Subcutaneous abdominal adipose tissue (tissue), 5 donors: ENCODE data around the gene CDYL.

ENCODE experiments used
- H3K27ac ChIP-seq: one replicate; pipeline ENCODE4 v1.7.0; 2013; ENCODE audit warnings: low read depth, mild to moderate bottlenecking, inconsistent platforms, low read length, moderate library complexity
- H3K27me3 ChIP-seq, 5 donors: one replicate each; pipeline ENCODE4 v1.7.0; 2013; ENCODE audit warnings: low read length in 5 of 5, inconsistent platforms in 1 of 5; ENCODE audit not compliant: control insufficient read depth in 5 of 5, insufficient read depth in 4 of 5
- H3K36me3 ChIP-seq, 5 donors: one replicate each; pipeline ENCODE4 v1.7.0; 2013; ENCODE audit warnings: low read length in 5 of 5; ENCODE audit not compliant: control insufficient read depth in 5 of 5, insufficient read depth in 5 of 5
- H3K4me1 ChIP-seq, 5 donors: one replicate each; pipeline ENCODE4 v1.7.0; 2013; ENCODE audit warnings: low read length in 5 of 5, mild to moderate bottlenecking in 3 of 5, moderate library complexity in 1 of 5; ENCODE audit not compliant: control insufficient read depth in 5 of 5, insufficient read depth in 5 of 5
- H3K4me3 ChIP-seq, 5 donors: one replicate each; pipeline ENCODE4 v1.7.0; 2013; ENCODE audit warnings: low read length in 5 of 5, low read depth in 1 of 5
- H3K9ac ChIP-seq, 5 donors: one replicate each; pipeline ENCODE4 v1.7.0; 2013; ENCODE audit warnings: low read length in 5 of 5, mild to moderate bottlenecking in 4 of 5, moderate library complexity in 3 of 5
- H3K9me3 ChIP-seq, 5 donors: one replicate each; pipeline ENCODE4 v1.7.0; 2013; ENCODE audit warnings: low read length in 5 of 5; ENCODE audit not compliant: control insufficient read depth in 5 of 5
- donor health status: healthy.
- donor health status: healthy.
- donor health status: healthy.
- donor health status: healthy.
- donor health status: healthy.

The CDYL gene

GRCh38 chr6:4948781-4949450 is 172.7 kb downstream of the CDYL start:
- Histone ChIP-seq H3K4me1 (peaks cover 0 to under 1% (median 0%) of the 10 kb centered on the region in 5 donors), H3K4me3 (no peak overlapping the region), H3K27ac (no peak overlapping the region), H3K9ac (no peak overlapping the region), H3K9me3 (no peaks in the 10 kb centered on the region), H3K36me3 (peaks cover 0 to 70% (median 60%) of the 10 kb centered on the region in 5 donors), H3K27me3 (no peaks in the 10 kb centered on the region)

GRCh38 chr6:4950076-4950475 is 173.9 kb downstream of the CDYL start:
- Histone ChIP-seq H3K9ac (no peak overlapping the region), H3K36me3 (peaks cover 0 to 68% (median 51%) of the 10 kb centered on the region in 5 donors), H3K4me3 (no peak overlapping the region), H3K27ac (no peak overlapping the region), H3K9me3 (no peaks in the 10 kb centered on the region), H3K27me3 (no peaks in the 10 kb centered on the region), H3K4me1 (no peaks in the 10 kb centered on the region)

GRCh38 chr6:4950836-4951533 is 174.8 kb downstream of the CDYL start:
- Histone ChIP-seq H3K9me3 (no peaks in the 10 kb centered on the region), H3K4me3 (no peak overlapping the region), H3K27ac (no peak overlapping the region), H3K27me3 (no peaks in the 10 kb centered on the region), H3K9ac (no peak overlapping the region), H3K36me3 (peaks cover 0 to 64% (median 45%) of the 10 kb centered on the region in 5 donors), H3K4me1 (no peaks in the 10 kb centered on the region)

GRCh38 chr6:4953440-4953839 is 177.2 kb downstream of the CDYL start:
- H3K36me3 ChIP-seq: peaks cover 2 to 50% (median 39%) of the 10 kb centered on the region in 5 donors
- no peak overlapping the region for H3K4me3 ChIP-seq
- H3K27me3 ChIP-seq: no peaks in the 10 kb centered on the region
- no peak overlapping the region for H3K27ac ChIP-seq
- H3K9me3 ChIP-seq: no peaks in the 10 kb centered on the region
- no peak overlapping the region for H3K9ac ChIP-seq
- peaks cover 0 to 8% (median 4%) of the 10 kb centered on the region in 5 donors for H3K4me1 ChIP-seq

- peaks cover 0 to 8% (median 4%) of the 10 kb centered on the region in 5 donors for H3K4me1 ChIP-seq
- H3K27me3 ChIP-seq: no peaks in the 10 kb centered on the region
- H3K27ac ChIP-seq: no peak overlapping the region
- no peak overlapping the region for H3K9ac ChIP-seq
- H3K36me3 ChIP-seq: peaks cover 2 to 30% (median 22%) of the 10 kb centered on the region in 5 donors
- no peaks in the 10 kb centered on the region for H3K9me3 ChIP-seq
- no peak overlapping the region for H3K4me3 ChIP-seq
Measured at GRCh38 chr6:4956625-4957024, 180.4 kb downstream of the CDYL start.

- no peak overlapping the region for H3K27ac ChIP-seq
- no peaks in the 10 kb centered on the region for H3K9me3 ChIP-seq
- H3K27me3 ChIP-seq: no peaks in the 10 kb centered on the region
- H3K4me1 ChIP-seq: peaks cover 0 to 8% (median 4%) of the 10 kb centered on the region in 5 donors
- H3K9ac ChIP-seq: no peak overlapping the region
- no peak overlapping the region for H3K4me3 ChIP-seq
- H3K36me3 ChIP-seq: peaks cover 2 to 22% (median 16%) of the 10 kb centered on the region in 5 donors
Measured at GRCh38 chr6:4957521-4958231, 181.5 kb downstream of the CDYL start.

- Histone ChIP-seq H3K4me1 (peaks cover 0 to 8% (median 4%) of the 10 kb centered on the region in 5 donors), H3K36me3 (peaks cover 2 to 17% (median 12%) of the 10 kb centered on the region in 5 donors), H3K4me3 (no peak overlapping the region), H3K9ac (no peak overlapping the region), H3K27me3 (no peaks in the 10 kb centered on the region), H3K27ac (no peak overlapping the region), H3K9me3 (no peaks in the 10 kb centered on the region)
Measured at GRCh38 chr6:4958624-4959023, 182.4 kb downstream of the CDYL start.

GRCh38 chr6:4961322-4962168 is 185.3 kb downstream of the CDYL start:
- Histone ChIP-seq H3K9ac (no peak overlapping the region), H3K27me3 (no peaks in the 10 kb centered on the region), H3K4me3 (no peak overlapping the region), H3K27ac (no peak overlapping the region), H3K36me3 (no peaks in the 10 kb centered on the region), H3K9me3 (no peaks in the 10 kb centered on the region), H3K4me1 (peaks cover 0 to 8% (median 4%) of the 10 kb centered on the region in 5 donors)

GRCh38 chr6:4962905-4963304 is 186.7 kb downstream of the CDYL start:
- no peak overlapping the region for H3K9ac ChIP-seq
- H3K4me3 ChIP-seq: no peak overlapping the region
- H3K4me1 ChIP-seq: no peaks in the 10 kb centered on the region
- H3K36me3 ChIP-seq: no peaks in the 10 kb centered on the region
- no peaks in the 10 kb centered on the region for H3K27me3 ChIP-seq
- H3K9me3 ChIP-seq: no peaks in the 10 kb centered on the region
- no peak overlapping the region for H3K27ac ChIP-seq
